ENCODE results near the gene LCP2. TPM values are rescaled to one million over a fixed set of nuclear protein-coding genes. Genes with fewer than 3 reads are reported as not detected.

Gene LCP2
- polyA plus RNA-seq, 6 donors from 2014 or later, result 2.9 to 28.7 (median 9.5) TPM

Other genes starting within 250 kb of the LCP2 start
- gene FOXI1, start 191.9 kb downstream of the LCP2 start, polyA plus RNA-seq (ENCODE audit: low read depth in 6 of 6), result not detected
- gene C5orf58, start 64.8 kb downstream of the LCP2 start, polyA plus RNA-seq (ENCODE audit: low read depth in 6 of 6), result not detected
- not detected for gene KCNMB1, start 91.6 kb upstream of the LCP2 start, polyA plus RNA-seq (ENCODE audit: low read depth in 6 of 6)
- not detected for gene KCNIP1, start 206.2 kb upstream of the LCP2 start, polyA plus RNA-seq (ENCODE audit: low read depth in 6 of 6)